VCaP (cell line): ENCODE measurements around the gene LARGE1.

ENCODE experiments used
- H3K27ac ChIP-seq: fragments of 450-650 bp; 2 replicates; pipeline ENCODE4 v1.5.1; 2017
- CTCF ChIP-seq: fragments of 450-650 bp; conservative IDR thresholded peaks from 2 replicates; pipeline ENCODE4 v1.5.1; 2017; ENCODE audit warnings: mild to moderate bottlenecking, moderate library complexity

The LARGE1 gene

GRCh38 chr22:33555814-33556522 is 364.3 kb downstream of the LARGE1 start:
- no peak for TF ChIP-seq CTCF
- H3K27ac ChIP-seq = no peak overlapping the region

DNA sequence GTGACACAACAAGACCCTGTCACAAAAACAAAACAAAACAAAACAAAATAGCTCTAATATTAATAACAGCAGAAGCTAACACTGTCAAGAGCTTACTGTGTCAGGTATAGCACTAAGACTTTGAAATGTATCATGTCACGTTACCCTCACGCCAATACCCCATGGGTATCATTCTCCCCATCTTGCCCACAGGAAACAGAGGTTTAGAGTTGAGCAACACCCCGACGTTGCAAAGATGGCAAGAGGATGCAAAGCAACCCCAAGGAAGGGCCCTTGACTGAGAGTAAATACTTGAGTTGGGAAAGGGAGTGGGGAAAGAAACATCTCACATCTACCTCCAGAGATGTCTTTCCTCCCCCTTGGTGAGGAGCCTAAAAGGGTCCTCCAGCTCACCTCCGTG is 366.8 kb downstream of the LARGE1 start:
- no peak overlapping the region for H3K27ac ChIP-seq

GRCh38 chr22:33544707-33545106 is 375.6 kb downstream of the LARGE1 start:
- TF ChIP-seq CTCF = no peak
- H3K27ac ChIP-seq = no peak overlapping the region

More for the DNA sequence above, 366.8 kb downstream of the LARGE1 start:
- TF ChIP-seq CTCF = no peak

GRCh38 chr22:33542722-33543121 is 377.6 kb downstream of the LARGE1 start:
- no peak overlapping the region for H3K27ac ChIP-seq
- TF ChIP-seq CTCF = no peak

DNA sequence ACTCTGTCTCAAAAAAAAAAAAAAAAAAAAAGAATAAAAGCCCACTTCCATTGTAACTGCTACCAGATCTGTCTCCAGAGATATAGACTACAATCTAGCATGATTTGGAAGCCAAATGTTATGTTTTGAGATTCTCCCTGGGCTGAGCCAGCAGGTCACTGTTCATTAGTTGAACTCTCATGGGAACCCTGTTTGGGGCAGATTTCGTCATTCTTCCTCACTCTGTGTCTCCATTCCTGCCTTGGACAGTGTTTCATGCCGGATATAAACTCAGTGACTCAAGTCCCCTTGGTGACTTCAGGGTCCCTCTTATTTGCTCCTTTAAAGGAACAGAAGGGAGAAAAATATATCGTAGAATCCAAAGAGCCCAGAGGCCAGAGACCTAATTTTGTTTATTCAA is 378.1 kb downstream of the LARGE1 start:
- H3K27ac ChIP-seq = no peak overlapping the region
- TF ChIP-seq CTCF = no peak

DNA sequence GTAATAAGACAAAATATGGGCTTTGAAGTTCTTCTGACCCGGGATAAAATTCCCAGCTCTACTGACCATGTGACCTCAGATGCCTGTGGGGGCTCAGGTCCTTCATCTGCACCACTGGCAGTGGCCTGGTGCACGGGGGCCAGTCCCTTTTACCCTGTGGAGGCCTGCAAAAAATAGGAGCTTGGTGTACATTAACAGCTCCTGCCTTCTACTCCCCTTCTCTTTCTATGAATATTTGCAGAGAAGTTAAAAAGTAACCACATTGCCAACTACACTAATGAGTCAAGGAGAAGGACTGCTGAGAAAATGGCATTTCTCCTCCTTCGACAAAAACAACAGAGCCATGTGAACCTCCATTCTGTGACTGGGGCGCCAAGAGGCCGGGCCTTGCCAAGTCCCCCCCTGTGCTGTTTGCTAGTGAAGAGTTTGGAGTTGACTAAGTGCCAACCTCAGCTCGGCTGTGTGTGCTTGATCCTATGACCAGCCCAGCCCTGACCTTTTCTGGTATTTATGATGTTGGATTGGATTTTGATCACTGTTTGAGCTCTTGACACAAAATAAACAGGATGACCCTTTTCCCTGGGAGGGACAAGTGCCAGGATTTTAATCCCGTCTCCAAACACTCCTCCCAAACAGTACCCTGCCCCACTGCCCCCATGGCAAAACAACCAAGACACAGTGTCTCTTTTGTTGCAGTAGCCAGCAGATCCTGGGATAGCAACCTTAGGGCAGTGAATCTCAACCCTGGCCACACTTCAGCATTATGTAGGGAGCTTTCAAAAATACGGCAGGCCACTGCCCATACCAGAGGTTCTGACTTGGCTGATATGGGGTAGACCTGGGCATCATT is 380.1 kb downstream of the LARGE1 start:
- TF ChIP-seq CTCF = no peak

GRCh38 chr22:33539202-33539901 is 380.9 kb downstream of the LARGE1 start:
- peak overlapping the region; percentile 80 for H3K27ac ChIP-seq
- TF ChIP-seq CTCF = no peak

More for the DNA sequence above, 380.1 kb downstream of the LARGE1 start:
- peak overlapping the region; percentile 80 for H3K27ac ChIP-seq
